ENCODE data around the gene PERM1. TPM values are rescaled to one million over a fixed set of nuclear protein-coding genes. Genes with fewer than 3 reads are reported as not detected.

Gene PERM1
- total RNA-seq, 4 donors from 2014 or later: 0.94 TPM; not detected in 3

- no peak for TF ChIP-seq CTCF (IDR thresholded peaks at IDR 0.05; ENCODE audit: low read depth)
Observed at GRCh38 chr1:983798-984475, 2.0 kb upstream of the PERM1 start.

DNA sequence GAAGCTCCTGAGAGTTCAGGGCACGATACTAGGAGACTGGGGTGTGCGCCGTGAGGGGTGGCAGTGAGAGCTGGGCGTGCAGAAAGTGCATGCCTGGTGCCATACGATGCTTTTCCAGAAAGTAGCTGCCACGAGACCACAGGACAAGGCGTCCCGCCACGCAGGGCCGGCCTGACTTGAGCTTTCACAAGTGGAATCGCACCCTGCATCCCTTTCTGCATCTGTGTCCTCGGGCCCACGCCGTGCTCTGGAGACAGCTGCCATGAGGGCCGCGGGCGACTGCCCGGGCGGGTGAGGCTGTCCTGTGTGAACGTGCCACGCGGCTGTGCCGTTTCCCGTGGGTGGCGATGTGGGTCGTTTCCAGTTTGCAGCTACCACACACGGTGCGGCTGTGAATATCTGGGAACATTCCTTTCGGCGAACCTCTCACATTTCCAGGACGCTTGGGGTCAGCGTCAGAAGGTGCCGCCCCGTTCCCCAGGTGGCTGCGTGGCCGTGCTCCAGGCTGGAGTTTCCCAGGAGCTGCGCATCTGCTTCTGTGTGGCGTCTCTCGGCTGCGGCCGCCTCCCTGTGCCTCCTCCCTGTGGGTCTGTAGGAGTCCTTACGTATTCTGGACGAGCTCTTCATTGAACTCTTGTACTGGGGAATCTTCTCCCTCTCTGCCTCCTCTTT, 1.0 kb upstream of the PERM1 start:
- TF ChIP-seq CTCF (IDR thresholded peaks at IDR 0.05; ENCODE audit: low read depth): no peak

DNA sequence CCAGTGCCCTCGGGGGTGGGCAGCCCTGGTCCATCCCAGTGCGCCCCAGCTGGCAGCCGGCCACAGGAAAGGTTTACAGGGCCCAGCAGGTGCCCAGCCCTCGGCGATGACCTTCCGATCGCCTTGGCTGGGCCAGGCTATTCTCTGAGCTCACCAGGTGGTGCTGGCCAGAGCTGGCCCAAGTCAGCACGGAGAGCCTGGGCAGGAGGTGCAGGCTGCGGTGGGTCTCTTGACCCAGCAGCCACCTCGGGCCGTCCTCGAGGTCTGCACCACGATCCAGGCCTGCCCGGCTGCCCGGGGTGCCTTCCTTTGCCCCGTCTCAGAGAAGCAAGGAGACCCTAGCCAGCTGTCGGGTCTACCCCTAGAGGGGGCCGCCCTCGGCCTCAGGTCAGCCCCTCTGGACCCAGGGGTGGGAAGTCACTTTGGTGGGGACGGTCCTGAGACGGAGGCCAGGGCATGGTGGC, 370 bp downstream of the PERM1 start:
- TF ChIP-seq CTCF (IDR thresholded peaks at IDR 0.05; ENCODE audit: low read depth): no peak

- no peak for TF ChIP-seq CTCF (IDR thresholded peaks at IDR 0.05; ENCODE audit: low read depth)
Observed at GRCh38 chr1:980602-981395, 1.1 kb downstream of the PERM1 start.

DNA sequence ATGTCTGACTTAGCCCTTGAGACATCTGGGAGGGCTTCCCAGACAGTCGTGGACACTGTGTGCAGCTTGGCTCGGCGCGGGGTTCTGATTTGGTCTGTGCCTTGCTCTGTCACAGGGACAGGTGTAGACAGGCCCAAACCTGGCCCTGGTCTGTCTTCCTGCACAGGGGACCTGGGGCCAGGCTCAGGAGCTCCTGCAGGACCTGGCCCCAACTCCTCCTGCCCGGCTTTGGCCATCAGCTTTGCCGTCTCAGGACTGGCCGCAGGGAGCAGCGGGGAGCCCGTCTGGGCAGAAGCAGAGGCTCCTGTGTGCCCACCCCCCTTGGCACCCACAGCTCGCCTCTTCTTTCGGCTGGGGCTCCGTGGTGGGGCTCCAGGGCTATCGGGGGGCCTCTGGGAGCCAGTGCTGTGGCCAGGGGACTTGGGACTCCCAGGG, 1.7 kb downstream of the PERM1 start:
- TF ChIP-seq CTCF (IDR thresholded peaks at IDR 0.05; ENCODE audit: low read depth): no peak

DNA sequence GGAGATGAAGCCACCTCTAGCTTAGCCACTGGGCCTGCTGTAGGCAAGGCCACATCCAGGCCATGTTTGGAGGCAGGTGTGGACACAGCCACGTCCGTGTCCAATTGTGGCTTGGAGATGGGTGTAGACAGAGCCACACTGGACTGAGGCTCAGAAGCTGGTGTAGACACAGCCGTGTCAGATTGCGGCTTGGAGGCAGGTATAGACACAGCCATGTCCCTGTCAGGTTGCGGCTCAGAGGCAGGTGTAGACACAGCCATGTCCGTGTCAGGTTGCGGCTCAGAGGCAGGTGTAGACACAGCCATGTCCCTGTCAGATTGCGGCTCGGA, 2.2 kb downstream of the PERM1 start:
- no peak for TF ChIP-seq CTCF (IDR thresholded peaks at IDR 0.05; ENCODE audit: low read depth)
